ENCODE measurements around the gene DDR1. TPM values are rescaled to one million over a fixed set of nuclear protein-coding genes. Genes with fewer than 3 reads are reported as not detected.
A peak's percentile ranks its signal among the peaks of the same experiment; 100 is the strongest.
"Not testable (repeated sequence)": the region's sequence is repeated elsewhere in the genome, so short reads cannot be mapped to it uniquely, and the experiment has no call there.

DDR1 gene
- total RNA-seq, 1 experiment from 2014 or later: 0.15 TPM

DNA sequence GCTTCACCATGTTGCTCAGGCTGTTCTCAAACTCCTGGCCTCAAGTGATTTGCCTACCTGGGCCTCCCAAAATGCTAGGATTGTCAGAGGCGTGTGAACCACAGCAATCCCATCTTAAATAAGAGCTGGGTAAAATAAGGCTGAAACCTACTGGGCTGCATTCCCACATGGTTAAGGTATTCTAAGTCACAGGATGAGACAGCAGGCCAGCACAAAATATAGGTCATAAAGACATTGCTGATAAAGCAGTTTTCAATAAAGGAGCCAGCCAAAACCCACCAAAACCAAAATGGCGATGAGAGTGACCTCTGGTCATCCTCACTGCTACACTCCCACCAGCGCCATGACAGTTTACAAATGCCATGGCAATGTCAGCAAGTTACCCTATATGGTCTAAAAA is 10.5 kb upstream of the DDR1 start:
- H3K4me3 ChIP-seq (ENCODE audit: low read length); H2AFZ ChIP-seq (ENCODE audit: low read length); H4K20me1 ChIP-seq (ENCODE audit: insufficient read depth, low read depth, low read length); H3K9me2 ChIP-seq (replicated peaks; ENCODE audit: insufficient read depth, low read length); H3K36me3 ChIP-seq (ENCODE audit: insufficient read depth, low read length); H3K4me1 ChIP-seq (ENCODE audit: low read length); H3K4me2 ChIP-seq (ENCODE audit: low read depth, low read length, poor library complexity, severe bottlenecking); H3K9ac ChIP-seq (ENCODE audit: low read length); H3K27me3 ChIP-seq (ENCODE audit: low read length); H3K79me2 ChIP-seq (ENCODE audit: low read length); DNase-seq; H3K27ac ChIP-seq (ENCODE audit: low read length): not testable (repeated sequence)
- peaks cover 11% of the 10 kb centered on the region for H3K9me3 ChIP-seq (ENCODE audit: low read length)

DNA sequence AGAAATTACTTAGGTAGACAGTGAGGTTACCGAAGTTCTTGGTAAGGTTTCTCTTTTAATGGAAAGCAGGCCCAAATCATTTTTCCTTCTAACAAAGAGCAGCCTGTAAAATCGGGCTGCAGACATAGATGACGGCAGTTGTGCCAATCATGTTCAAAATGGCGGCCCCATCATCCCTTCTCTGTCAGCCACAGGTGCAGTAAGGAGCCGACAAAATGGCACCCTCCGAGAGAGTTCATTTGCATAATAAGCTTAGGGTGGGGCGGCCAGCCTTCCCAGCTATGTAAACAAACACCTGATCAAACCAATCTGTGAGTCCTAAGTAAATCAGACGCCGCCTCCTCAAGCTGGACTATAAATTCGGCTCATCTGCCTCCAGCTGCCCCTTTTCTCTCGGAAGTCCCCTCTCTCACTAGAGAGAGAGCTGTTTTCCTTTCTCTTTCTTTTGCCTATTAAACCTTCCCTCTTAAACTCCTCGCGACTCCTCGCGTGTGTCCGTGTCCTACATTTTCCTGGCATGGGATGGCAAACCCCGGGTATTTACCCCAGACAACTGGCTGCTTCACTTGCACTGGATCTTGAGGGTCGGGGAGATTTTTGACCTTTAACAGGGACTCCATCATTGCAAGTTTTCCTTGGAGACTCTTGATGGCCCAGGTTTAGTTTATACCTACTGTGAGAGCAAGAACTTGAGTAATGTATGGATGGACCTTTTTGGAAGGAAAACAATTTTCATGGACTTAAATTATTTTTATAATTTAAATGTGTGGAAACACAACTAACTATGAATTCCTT is 8.9 kb upstream of the DDR1 start:
- Histone ChIP-seq H3K4me1 (ENCODE audit: low read length) (peaks cover 8% of the 10 kb centered on the region), H3K79me2 (ENCODE audit: low read length) (no peaks in the 10 kb centered on the region), H2AFZ (ENCODE audit: low read length) (no peak overlapping the region), H3K36me3 (ENCODE audit: insufficient read depth, low read length) (no peaks in the 10 kb centered on the region), H3K27me3 (ENCODE audit: low read length) (no peaks in the 10 kb centered on the region; the same call in 1 of the 2 replicates), H4K20me1 (ENCODE audit: insufficient read depth, low read depth, low read length) (no peaks in the 10 kb centered on the region), H3K27ac (ENCODE audit: low read length) (no peak overlapping the region), H3K9me3 (ENCODE audit: low read length) (peaks cover 8% of the 10 kb centered on the region), H3K9me2 (replicated peaks; ENCODE audit: insufficient read depth, low read length) (no peaks in the 10 kb centered on the region), H3K4me2 (ENCODE audit: low read depth, low read length, poor library complexity, severe bottlenecking) (no peak overlapping the region), H3K4me3 (ENCODE audit: low read length) (no peak overlapping the region), H3K9ac (ENCODE audit: low read length) (no peak overlapping the region)
- no peak for DNase-seq

DNA sequence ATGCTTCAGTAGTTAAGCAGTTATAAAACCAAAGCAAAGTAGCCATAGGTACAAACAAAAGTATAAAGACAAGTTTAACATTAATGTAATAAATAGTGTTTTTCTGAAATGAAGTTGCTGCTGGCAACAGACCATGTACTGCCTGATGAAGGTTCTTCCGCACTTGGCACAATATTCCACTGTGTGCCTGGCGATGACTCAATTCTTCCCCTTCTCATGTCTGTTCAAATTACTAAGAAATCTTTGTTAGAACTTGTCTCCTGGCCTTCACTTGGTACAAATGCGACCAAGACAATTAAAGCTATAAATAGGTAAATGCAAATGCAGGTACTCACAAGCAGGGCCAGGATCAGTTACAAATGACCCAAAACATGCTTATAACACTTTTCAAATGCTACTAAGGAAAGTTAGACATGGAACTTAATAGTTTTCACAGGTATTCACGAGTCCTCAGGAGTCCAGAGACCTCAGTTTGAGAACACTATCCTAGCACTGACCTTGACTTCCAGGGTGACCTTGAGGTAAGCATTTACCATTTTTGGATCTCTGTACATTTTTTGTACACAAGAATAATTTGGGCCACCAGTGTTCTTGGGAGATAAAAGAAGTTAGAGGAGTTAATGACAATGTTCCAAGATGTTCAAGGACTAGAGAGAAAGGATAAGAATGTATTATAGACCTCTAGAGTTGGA is 8.1 kb upstream of the DDR1 start:
- Histone ChIP-seq H3K27me3 (ENCODE audit: low read length) (no peaks in the 10 kb centered on the region; the same call in 1 of the 2 replicates), H2AFZ (ENCODE audit: low read length) (no peak overlapping the region), H3K4me1 (ENCODE audit: low read length) (peaks cover 8% of the 10 kb centered on the region), H3K36me3 (ENCODE audit: insufficient read depth, low read length) (no peaks in the 10 kb centered on the region), H3K9me2 (replicated peaks; ENCODE audit: insufficient read depth, low read length) (no peaks in the 10 kb centered on the region), H4K20me1 (ENCODE audit: insufficient read depth, low read depth, low read length) (no peaks in the 10 kb centered on the region), H3K27ac (ENCODE audit: low read length) (no peak overlapping the region), H3K9me3 (ENCODE audit: low read length) (peaks cover 7% of the 10 kb centered on the region), H3K4me2 (ENCODE audit: low read depth, low read length, poor library complexity, severe bottlenecking) (no peak overlapping the region), H3K9ac (ENCODE audit: low read length) (no peak overlapping the region), H3K79me2 (ENCODE audit: low read length) (no peaks in the 10 kb centered on the region), H3K4me3 (ENCODE audit: low read length) (no peak overlapping the region)
- no peak for DNase-seq

DNA sequence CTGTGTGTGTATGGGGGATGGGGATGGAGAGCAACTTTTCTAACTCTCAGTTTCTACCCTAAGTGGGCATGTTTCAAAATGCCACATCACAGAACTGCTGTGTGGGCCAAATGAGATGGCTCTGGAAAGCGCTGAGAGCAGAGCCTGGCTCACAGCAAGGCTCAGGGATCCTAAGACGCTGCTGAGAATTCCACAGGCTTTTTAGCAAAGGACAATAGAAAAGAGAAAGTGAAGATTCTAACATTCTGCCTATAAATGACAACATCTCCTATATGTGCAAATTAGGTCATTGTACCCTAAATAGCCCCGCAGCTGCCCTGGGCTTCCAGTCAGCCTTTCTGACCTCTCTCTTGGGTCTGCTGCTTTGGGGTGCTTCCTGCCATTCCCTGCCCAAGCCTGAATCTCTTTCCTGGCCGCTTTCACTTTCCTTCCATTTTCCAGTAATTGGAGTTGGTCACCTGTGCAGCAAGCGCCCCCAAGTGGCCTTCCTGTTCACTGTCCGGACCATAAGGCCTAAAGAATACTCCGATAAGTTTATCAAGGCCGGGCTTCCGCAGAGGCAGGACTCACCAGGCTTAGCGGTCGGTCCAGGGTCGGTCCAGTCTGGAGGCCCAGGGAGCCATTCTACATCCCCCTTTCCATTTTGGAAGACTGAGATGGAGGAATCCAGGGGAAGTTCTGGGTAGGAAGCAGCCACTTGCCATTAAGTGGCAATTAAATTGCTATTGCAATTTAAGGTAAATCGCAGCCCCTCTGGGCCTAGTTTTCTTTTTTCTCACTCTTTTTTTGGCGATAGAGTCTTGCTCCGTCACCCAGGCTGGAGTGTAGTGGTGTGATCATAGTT is 6.7 kb upstream of the DDR1 start:
- H3K9me3 ChIP-seq (ENCODE audit: low read length): no peaks in the 10 kb centered on the region
- H3K36me3 ChIP-seq (ENCODE audit: insufficient read depth, low read length): no peaks in the 10 kb centered on the region
- no peak overlapping the region for H2AFZ ChIP-seq (ENCODE audit: low read length)
- H3K27ac ChIP-seq (ENCODE audit: low read length): no peak overlapping the region
- peak overlapping the region; percentile 58 for H3K4me2 ChIP-seq (ENCODE audit: low read depth, low read length, poor library complexity, severe bottlenecking)
- no peaks in the 10 kb centered on the region for H3K9me2 ChIP-seq (replicated peaks; ENCODE audit: insufficient read depth, low read length)
- H4K20me1 ChIP-seq (ENCODE audit: insufficient read depth, low read depth, low read length): no peaks in the 10 kb centered on the region
- peak; percentile 83 for DNase-seq
- peak overlapping the region; percentile 39; the same call in 1 of the 2 replicates for H3K4me3 ChIP-seq (ENCODE audit: low read length)
- H3K79me2 ChIP-seq (ENCODE audit: low read length): no peaks in the 10 kb centered on the region
- H3K27me3 ChIP-seq (ENCODE audit: low read length): no peaks in the 10 kb centered on the region
- peaks cover 8% of the 10 kb centered on the region for H3K4me1 ChIP-seq (ENCODE audit: low read length)
- H3K9ac ChIP-seq (ENCODE audit: low read length): 0 out of 2 replicates have a peak overlapping the region, but pooled peaks have one; percentile 24

DNA sequence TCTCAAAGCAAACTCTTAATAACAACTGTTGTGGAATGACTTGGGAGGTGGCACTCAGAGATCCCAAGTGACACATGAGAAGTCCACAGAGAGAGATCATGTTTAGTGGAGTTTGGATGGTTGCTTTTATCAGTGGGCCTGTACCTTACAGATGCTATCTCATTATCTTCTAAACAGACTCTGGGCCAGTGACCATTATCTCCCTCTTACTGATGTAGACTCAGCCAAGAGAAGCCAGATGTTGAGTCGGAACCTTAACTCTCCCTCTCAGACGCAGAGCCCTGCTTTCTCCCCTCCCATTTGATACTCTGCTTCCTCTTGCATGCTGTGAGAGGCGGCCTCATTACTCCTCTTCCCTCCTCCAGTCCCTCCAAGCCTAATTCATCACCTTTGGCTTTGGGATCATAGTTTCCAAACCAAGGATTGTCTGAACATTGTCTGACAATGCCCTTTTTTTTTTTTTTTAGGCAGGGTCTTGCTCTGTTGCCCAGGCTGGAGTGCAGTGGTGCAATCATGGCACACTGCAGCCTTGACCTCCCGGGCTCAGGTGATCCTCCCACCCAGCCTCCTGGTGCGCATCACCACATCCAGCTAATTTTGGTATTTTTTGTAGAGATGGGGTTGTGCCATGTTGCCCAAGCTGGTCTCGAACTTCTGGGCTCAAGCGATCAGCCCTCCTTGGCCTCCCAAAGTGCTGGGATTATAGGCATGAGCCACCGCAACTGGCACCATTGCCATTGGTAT is 4.5 kb upstream of the DDR1 start:
- Histone ChIP-seq H3K4me1 (ENCODE audit: low read length) (peaks cover 27% of the 10 kb centered on the region), H3K79me2 (ENCODE audit: low read length) (no peaks in the 10 kb centered on the region), H3K4me2 (ENCODE audit: low read depth, low read length, poor library complexity, severe bottlenecking) (no peak overlapping the region), H2AFZ (ENCODE audit: low read length) (no peak overlapping the region), H3K27ac (ENCODE audit: low read length) (no peak overlapping the region), H3K9me2 (replicated peaks; ENCODE audit: insufficient read depth, low read length) (no peaks in the 10 kb centered on the region), H3K9me3 (ENCODE audit: low read length) (no peaks in the 10 kb centered on the region), H4K20me1 (ENCODE audit: insufficient read depth, low read depth, low read length) (no peaks in the 10 kb centered on the region), H3K27me3 (ENCODE audit: low read length) (no peaks in the 10 kb centered on the region), H3K36me3 (ENCODE audit: insufficient read depth, low read length) (no peaks in the 10 kb centered on the region), H3K9ac (ENCODE audit: low read length) (no peak overlapping the region), H3K4me3 (ENCODE audit: low read length) (no peak overlapping the region)
- DNase-seq: no peak

DNA sequence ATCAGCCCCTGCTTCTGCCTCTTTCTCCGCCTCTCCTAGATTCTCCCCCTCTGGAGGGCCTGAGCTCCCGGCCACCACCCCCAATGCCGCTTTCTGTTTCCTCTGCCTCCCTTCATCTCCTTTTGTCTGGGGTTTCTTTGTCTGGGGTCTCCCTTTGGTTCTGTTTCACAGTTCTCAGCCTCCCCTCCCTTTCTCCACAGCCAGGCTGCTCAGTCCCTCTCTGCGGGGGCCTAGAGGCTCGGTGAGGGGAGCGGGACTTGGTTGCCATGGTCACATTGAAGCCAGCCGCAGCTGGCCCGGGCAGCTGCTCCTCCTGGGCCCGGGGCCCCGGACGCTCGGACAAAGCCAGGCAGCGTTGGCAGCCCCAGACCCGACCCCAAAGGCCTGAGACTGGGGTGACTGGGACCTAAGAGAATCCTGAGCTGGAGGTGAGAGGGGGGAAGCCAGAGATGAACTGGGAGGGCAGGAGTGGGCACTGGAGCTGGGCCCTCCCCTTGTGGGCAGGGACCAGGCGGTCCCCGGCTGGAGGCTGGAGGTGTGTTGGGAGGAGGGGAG is 3.5 kb upstream of the DDR1 start:
- Histone ChIP-seq H3K4me1 (ENCODE audit: low read length) (peaks cover 30% of the 10 kb centered on the region), H3K9ac (ENCODE audit: low read length) (no peak overlapping the region), H3K4me3 (ENCODE audit: low read length) (no peak overlapping the region), H3K36me3 (ENCODE audit: insufficient read depth, low read length) (no peaks in the 10 kb centered on the region), H4K20me1 (ENCODE audit: insufficient read depth, low read depth, low read length) (no peaks in the 10 kb centered on the region), H3K9me2 (replicated peaks; ENCODE audit: insufficient read depth, low read length) (no peaks in the 10 kb centered on the region), H3K4me2 (ENCODE audit: low read depth, low read length, poor library complexity, severe bottlenecking) (no peak overlapping the region), H2AFZ (ENCODE audit: low read length) (no peak overlapping the region), H3K9me3 (ENCODE audit: low read length) (no peaks in the 10 kb centered on the region), H3K27ac (ENCODE audit: low read length) (no peak overlapping the region), H3K27me3 (ENCODE audit: low read length) (no peaks in the 10 kb centered on the region), H3K79me2 (ENCODE audit: low read length) (no peaks in the 10 kb centered on the region)
- DNase-seq: no peak

DNA sequence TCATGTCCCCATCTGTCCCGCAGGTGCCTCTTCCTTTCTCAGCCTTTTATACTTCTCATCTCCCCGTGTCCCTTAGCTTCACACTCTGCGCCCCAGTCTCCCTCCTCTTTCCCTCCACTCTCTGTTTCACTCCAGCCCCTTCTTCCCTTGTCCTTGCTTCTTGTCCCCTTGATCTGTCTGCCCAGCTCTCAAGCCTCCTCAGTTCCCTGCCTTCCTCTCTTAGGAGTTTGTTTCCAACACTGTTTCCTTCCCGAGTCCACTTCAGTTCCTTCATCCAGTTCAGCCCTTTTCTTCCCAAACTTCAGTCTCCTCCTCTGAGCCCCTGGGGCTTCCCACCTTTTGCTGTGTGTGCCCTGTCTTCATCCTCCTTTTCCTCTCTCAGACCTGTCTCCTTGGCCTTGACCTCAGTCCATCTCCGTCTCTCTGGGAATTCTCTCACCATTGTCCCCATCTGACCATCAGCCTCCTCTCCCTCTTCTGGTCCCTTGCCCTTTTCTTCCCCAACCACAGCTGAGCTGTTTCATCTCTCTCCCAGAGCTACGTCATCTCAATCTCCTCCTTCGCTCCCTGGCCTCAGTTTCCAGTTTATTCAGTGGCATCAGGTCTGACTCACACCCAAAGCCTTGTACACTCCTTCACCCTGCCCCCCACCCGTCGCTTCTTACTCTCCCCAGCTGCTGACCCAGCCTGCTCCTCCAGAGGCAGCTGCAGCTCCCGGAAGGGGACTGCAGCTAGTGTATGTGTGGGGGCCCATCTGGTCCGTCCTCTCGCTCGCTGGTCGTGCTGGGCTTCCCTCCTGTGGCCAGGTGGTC is 2.7 kb upstream of the DDR1 start:
- peaks cover 28% of the 10 kb centered on the region for H3K4me1 ChIP-seq (ENCODE audit: low read length)
- H3K9me2 ChIP-seq (replicated peaks; ENCODE audit: insufficient read depth, low read length): no peaks in the 10 kb centered on the region
- no peak overlapping the region for H3K4me2 ChIP-seq (ENCODE audit: low read depth, low read length, poor library complexity, severe bottlenecking)
- H3K79me2 ChIP-seq (ENCODE audit: low read length): no peaks in the 10 kb centered on the region
- H2AFZ ChIP-seq (ENCODE audit: low read length): no peak overlapping the region
- no peaks in the 10 kb centered on the region for H4K20me1 ChIP-seq (ENCODE audit: insufficient read depth, low read depth, low read length)
- no peaks in the 10 kb centered on the region for H3K9me3 ChIP-seq (ENCODE audit: low read length)
- H3K9ac ChIP-seq (ENCODE audit: low read length): no peak overlapping the region
- no peak overlapping the region for H3K4me3 ChIP-seq (ENCODE audit: low read length)
- DNase-seq: no peak
- H3K36me3 ChIP-seq (ENCODE audit: insufficient read depth, low read length): no peaks in the 10 kb centered on the region
- no peaks in the 10 kb centered on the region for H3K27me3 ChIP-seq (ENCODE audit: low read length)
- no peak overlapping the region for H3K27ac ChIP-seq (ENCODE audit: low read length)
